Nephron progenitor cell (in vitro differentiated cells): ENCODE measurements around the gene DHX9.

Source experiments
- DNase-seq: peaks from one replicate; pipeline ENCODE4 v3.0.0; 2021
- H3K27ac Mint-ChIP-seq: 2 replicates; pipeline ENCODE4 v1.8.0; 2021; ENCODE audit warnings: mild to moderate bottlenecking, moderate library complexity, mixed read lengths
- H3K27me3 Mint-ChIP-seq: 2 replicates; pipeline ENCODE4 v1.8.0; 2021; ENCODE audit warnings: mild to moderate bottlenecking, low read depth, mixed read lengths; ENCODE audit not compliant: poor library complexity
- H3K36me3 Mint-ChIP-seq: 2 replicates; pipeline ENCODE4 v1.8.0; 2021; ENCODE audit warnings: low read depth, mixed read lengths
- H3K4me1 Mint-ChIP-seq: 2 replicates; pipeline ENCODE4 v1.8.0; 2021; ENCODE audit warnings: mixed read lengths
- H3K4me3 Mint-ChIP-seq: 2 replicates; pipeline ENCODE4 v1.8.0; 2021; ENCODE audit warnings: mild to moderate bottlenecking, moderate library complexity, mixed read lengths
- H3K9me3 Mint-ChIP-seq: 2 replicates; pipeline ENCODE4 v1.8.0; 2021; ENCODE audit warnings: mild to moderate bottlenecking, moderate library complexity, mixed read lengths
- CTCF ChIP-seq: fragments of 200-600 bp; sonication (generic); IDR thresholded peaks from 2 replicates; pipeline ENCODE4 v1.5.0; 2021; ENCODE audit warnings: antibody characterized with exemption

The DHX9 gene

GRCh38 chr1:182811975-182812722 lies 27.0 kb upstream of the DHX9 start:
- no peak for DNase-seq
- no peak overlapping the region for H3K27ac Mint-ChIP-seq
- peaks cover 2% of the 10 kb centered on the region for H3K27me3 Mint-ChIP-seq
- peaks cover 12% of the 10 kb centered on the region for H3K36me3 Mint-ChIP-seq
- no peaks in the 10 kb centered on the region for H3K9me3 Mint-ChIP-seq
- TF ChIP-seq CTCF: no peak
- H3K4me1 Mint-ChIP-seq: peaks cover 28% of the 10 kb centered on the region
- H3K4me3 Mint-ChIP-seq: no peak overlapping the region

- Mint-ChIP-seq H3K9me3 (peaks cover 4% of the 10 kb centered on the region), H3K27me3 (no peaks in the 10 kb centered on the region), H3K27ac (peak overlapping the region; percentile 58), H3K4me3 (no peak overlapping the region), H3K4me1 (peaks cover 29% of the 10 kb centered on the region), H3K36me3 (peaks cover 33% of the 10 kb centered on the region)
- no peak for DNase-seq
- TF ChIP-seq CTCF: no peak
Observed at GRCh38 chr1:182816863-182817262, 22.3 kb upstream of the DHX9 start.

GRCh38 chr1:182817802-182818201 lies 21.3 kb upstream of the DHX9 start:
- no peak for DNase-seq
- Mint-ChIP-seq H3K4me1 (peaks cover 34% of the 10 kb centered on the region), H3K9me3 (peaks cover 4% of the 10 kb centered on the region), H3K4me3 (no peak overlapping the region), H3K36me3 (peaks cover 37% of the 10 kb centered on the region), H3K27me3 (no peaks in the 10 kb centered on the region), H3K27ac (no peak overlapping the region)
- no peak for TF ChIP-seq CTCF

GRCh38 chr1:182823220-182823619 lies 15.9 kb upstream of the DHX9 start:
- Mint-ChIP-seq H3K27me3 (no peaks in the 10 kb centered on the region), H3K4me3 (no peak overlapping the region), H3K9me3 (peaks cover 4% of the 10 kb centered on the region), H3K4me1 (peaks cover 12% of the 10 kb centered on the region), H3K36me3 (peaks cover 21% of the 10 kb centered on the region), H3K27ac (no peak overlapping the region)
- DNase-seq: no peak
- no peak for TF ChIP-seq CTCF

- no peak for TF ChIP-seq CTCF
- no peak for DNase-seq
- Mint-ChIP-seq H3K27me3 (no peaks in the 10 kb centered on the region), H3K4me3 (no peak overlapping the region), H3K4me1 (peaks cover 19% of the 10 kb centered on the region), H3K36me3 (peaks cover 4% of the 10 kb centered on the region), H3K9me3 (no peaks in the 10 kb centered on the region), H3K27ac (no peak overlapping the region)
Observed at GRCh38 chr1:182826892-182827291, 12.3 kb upstream of the DHX9 start.
